HG03097 (cell line): ENCODE measurements around the gene PADI6.
"Not testable (repeated sequence)": the region's sequence is repeated elsewhere in the genome, so short reads cannot be mapped to it uniquely, and the experiment has no call there.

Experiments
- ATAC-seq: cut with Tn5 transposase; IDR thresholded peaks from one replicate; pipeline ENCODE4 v1.9.1; 2021; ENCODE audit not compliant: unreplicated experiment, low FRiP score

PADI6 gene

DNA sequence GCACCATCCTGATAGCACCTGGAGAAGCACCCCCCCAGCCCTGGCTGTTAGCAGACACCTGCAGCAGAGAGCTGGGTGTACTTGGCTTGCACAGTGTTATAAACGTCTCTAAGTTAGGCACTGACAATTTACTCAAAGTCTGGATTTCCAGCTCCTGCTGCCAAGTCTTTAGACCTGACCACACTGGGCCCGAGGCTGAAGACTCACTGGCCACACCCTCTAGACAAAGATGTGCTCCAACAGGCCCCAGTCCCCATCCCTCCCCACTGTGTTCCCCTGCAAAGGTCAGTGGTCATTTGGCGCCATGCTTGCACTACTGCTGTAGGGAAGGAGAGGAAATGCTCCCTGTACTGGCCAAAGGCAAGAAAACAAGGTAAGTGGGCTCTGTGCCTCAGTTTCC, 31.1 kb downstream of the PADI6 start:
- no peak for ATAC-seq

DNA sequence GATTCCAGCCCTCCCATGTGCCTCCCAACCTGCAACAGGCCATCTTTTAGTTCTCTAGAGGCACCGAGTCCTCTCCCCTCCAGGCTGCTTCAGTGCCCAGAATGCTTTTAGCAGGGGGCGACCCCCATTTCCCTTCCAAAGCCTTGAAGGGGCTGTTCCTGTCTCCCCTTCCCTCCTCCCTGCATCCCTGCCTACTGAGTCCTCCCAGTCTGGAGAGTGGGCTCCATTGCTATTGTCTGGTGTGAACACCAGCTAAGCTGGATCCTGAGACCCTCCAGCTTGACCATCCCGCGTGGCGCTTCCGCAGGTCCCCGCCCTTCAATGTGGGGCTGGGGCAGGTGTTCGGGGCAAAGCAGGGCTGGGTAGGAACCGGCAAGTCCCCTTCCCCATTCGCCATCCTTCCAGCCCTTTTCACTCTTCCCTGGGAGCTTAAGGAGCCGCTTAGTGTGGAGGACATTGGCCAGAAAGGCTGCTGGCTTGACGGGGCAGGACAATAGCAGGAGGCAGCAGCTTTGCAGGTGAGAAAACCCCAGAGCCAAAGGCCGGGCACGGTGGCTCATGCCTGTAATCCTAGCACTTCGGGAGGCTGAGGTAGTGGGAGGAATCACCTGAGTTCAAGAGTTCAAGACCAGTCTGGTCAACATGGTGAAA, 32.2 kb downstream of the PADI6 start:
- ATAC-seq, result no peak

DNA sequence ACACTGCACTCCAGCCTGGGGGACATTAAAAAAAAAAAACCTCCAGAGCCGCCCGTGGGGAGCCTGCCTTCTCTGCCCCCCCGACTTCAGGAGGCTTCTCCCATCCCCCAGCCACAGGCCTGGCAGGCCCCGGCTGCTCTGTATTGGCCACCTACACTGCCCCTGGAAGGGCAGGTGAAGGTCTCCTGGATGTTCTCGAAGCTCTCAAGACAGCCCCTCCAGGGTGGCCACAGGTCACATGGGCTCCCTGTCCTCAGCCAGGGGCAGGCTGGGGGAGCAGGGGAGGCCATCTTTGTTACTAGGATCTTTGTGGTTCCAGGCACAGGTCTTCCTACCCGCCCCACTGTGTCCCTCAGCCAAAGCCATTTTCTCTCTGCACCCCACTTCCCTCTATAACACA, 32.8 kb downstream of the PADI6 start:
- no peak for ATAC-seq

DNA sequence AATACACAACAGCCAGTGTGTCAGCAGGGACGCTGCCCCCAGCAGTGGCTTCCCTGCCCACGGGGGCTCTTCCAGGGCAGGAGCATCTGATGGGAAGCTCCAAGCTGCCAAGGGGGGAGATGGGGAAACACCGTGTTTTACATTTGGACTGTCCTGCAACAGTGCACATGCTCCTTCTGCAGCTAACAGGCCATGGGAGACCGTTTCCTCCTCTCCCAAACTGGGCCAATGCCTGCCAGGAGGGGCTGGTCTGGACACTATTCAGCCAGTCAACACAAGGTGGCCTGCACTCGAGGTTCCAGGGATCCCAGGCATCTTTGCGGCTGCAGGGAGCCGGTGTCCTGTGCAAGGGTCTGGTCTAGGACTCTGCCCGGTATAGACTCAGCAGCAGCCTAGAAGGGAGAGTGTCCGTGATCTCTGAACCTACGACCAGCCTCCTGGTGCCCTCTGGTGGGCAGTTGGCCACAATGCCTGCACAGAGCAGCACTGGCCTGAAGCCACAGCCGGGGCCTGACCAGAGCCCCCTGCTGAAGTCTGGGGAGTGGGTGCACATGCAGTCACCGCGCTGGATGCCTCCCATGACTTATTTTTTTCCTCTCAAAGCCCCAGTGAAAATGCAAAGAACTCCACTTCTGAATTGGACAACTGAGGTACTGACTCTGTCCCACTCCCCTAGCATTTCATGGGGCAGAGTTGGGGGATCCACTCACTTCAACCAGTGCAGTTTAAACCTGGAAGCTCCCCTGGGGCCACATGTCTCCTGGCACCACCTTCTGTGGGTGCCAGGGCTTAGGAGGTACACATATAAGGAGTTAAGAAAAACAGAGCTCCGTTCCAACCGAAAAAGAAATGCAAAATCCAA, 34.1 kb downstream of the PADI6 start:
- no peak for ATAC-seq

DNA sequence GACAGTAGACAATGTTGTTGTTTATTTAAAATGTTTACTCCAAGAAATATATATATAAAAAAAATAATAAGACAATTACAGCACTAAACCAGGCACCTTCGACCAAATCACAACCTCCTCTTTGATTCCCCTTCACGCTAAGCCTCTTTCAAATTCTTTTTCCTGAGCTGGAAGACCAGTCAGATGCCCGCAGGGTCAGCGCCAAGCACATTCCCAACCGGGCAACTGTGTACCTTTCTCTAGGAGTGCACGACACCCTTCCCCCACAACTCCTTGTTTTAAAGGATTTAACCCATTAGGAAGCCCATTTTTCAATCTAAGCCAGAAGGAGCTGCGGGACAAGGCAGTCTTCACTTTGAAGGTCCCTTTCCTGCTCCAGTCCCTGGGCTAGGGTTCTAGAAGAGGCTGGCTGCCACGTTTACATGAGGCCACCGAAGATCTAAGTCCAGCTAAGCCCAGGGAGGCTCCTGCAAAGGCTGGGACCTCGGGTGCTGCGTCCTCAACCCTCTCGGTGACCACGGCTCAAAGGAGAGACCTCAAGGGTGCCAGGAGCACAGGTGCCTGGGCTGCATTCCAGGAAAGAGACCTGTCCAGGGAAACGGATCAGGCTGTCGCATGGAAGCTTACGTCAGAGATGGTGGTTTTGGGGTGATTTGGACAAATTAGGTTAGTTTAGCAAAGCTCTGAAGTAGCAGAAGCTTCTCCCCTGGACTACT, 34.9 kb downstream of the PADI6 start:
- not testable (repeated sequence) for ATAC-seq

DNA sequence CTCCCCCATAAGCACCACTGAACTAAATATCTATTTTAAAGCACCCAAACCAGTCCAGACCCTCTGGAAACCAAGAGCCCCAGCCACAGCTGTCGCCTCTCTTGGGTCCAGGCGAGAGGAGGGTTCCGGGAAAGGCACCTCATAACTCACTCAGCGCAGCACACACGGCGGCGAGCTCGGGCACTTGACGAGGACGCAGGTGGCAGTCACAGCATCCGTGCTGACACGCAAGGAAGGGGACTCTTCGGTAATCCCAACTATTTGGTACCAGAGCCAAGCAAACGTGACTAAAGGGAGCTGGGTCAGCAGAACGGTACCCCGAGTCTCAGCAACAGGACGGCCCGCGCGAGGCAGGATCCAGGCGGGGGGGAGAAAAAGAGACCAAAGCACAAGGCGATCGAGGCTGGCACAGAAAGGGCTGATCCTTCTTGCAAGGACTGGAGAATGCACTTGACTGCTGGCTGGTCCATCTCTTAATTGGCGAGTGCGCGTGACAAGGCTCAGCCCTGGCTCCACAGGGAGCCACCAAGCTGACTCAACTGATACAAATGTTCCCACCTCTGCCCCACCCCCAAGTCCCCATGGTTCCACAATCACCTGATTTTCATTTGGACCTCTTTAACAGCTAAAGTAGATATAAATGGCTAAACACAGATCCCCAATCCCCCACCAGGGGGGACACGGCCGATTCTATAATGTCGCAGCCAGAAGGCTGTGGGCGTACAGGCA, 36.0 kb downstream of the PADI6 start:
- not testable (repeated sequence) for ATAC-seq

DNA sequence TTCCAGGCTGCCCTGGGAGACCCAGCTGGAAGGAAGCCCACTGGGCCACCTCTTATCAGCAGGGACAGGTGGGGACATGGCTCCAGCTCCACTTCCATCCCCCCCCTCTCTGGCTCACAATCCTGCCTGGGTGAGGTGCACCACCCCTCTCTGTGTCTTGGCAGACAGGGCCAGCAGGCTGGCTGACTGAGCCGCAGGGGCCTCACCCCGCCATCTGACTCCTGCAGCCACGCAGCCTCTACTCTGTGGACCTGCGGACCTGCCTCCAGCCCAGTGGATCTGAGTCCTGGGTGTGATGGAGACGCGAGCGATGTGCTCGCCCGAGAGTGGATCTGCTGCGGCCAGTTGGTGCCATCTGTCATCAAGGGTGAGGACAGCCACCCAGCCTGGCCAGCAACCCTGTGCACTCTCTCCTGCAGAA, 37.4 kb downstream of the PADI6 start:
- no peak for ATAC-seq

DNA sequence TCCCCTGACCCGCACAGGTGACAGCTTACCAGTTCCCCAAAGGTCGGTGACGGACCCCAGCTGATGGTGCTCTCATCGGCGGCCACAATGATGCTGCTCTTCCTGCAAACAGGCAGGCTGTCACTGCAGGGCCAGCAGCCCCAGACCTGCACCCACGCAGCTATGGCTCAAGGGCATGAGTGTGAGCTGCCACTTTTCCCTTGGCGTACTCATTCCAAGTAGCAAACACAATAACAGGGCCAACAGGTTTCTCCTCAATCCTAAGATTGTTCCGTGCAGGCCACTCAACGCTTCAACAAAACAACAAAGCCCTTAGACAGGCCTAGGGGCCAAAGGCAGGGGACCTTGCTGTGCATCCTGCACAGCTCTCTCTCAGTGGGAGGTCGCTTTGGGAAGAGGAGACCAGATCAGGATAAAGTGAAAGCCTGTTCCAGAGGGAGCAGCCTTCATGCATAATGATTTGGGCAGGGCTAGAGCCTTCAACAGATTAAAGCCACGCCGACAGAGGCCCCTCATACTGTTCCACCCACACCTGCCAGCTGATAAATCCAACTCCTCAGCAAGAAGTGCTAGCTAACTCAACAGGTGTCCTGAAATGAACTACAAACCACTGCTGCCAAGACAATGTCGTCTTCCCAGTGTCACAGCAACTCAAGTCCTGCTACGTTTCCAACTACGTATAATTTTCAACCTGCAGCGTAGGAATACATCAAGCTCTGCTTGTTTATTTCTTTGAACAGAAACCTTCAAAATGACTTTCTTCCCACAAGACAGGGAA, 40.3 kb downstream of the PADI6 start:
- ATAC-seq, result no peak

DNA sequence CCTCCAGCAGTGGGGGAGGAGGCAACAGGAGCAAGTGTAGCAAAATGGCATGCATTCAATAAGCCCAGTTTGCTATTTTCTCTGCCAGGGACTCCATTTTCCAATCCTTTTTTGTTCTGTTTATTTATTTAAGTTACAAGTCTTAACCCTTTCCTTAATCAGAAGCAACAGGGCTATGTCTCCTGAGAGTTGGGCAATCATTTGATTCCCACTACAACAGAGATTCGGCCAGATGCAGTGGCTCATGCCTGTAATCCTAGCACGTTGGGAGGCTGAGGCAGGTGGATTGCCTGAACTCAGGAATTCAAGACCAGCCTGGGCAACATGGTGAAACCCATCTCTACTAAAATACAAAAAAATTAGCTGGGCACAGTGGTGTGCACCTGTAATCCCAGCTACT, 42.0 kb downstream of the PADI6 start:
- no peak for ATAC-seq

DNA sequence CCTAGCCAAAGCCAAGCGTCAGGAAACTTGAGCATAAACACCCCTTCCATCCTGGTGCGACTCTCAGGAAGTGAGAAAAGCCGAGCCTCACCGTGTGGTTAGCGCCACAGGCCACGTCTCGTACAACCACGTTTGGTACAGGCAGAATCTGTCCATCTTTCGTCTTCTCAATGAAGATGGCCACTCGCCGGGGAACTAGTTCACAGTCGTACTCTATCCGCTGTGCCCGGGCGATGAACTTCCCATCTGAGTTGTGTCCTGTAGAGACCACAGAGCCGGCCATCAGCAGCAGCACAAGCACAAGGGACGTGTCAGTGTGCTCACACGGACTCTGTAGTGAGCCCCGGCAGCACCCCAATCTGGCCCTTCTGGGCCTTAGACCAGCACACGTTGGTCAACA, 44.4 kb downstream of the PADI6 start:
- ATAC-seq, result no peak

DNA sequence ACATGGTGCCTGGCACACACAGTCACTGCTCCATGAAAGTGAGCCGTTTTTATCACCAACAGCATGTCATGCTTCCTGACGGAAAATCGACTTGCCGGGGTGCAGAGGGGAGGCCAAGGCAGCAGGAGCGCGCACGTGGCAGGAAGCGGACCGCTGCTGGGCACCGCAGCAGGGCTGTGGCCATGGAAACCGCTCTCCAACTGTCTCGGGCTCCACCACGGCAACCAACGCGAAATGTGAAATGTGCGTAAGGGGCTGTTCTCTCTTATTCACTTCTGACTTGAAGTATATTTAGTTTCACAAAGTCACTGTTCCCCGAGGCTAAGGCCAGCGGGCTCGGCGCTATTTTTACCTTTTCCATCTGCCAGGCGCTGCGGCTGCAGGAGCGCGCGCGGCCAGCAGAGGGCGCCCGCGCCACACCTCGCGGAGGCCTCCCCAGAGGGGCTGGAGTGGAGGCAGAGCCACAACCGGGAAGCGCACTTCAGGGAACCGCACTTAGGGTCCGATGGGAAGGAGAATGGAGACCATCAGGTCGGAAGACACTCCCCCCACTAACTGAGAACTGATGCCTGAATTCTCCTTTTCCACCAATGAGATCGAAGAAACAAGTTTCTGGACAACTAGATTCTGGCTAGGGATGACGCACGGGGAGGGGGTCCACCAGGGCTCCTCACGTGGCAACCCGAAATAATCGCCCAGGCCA, 47.8 kb downstream of the PADI6 start:
- ATAC-seq, result no peak

DNA sequence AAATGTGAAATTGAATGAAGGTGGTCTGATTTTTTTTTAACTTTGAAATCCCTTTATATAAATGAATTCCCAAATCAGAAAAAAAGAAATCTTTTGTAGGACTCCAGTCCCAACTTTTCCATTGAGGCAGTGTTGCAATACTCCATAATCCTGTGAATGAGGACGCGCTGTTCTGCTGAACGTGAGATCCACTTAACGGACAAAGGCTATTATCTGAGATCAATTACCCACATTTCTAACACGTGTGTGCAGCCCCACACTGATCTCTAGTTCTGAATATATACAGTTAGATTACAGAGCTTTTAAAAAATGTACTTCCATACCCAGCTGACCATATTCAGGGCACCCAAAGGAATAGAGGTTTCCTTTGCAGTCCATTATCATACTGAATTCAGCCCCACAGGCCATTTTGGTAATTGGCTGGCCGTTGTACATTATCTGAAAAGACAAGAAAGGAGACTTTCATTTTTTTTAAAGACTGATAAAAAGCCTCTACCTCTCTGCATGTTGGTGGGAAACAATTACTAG, 48.5 kb downstream of the PADI6 start:
- no peak for ATAC-seq

DNA sequence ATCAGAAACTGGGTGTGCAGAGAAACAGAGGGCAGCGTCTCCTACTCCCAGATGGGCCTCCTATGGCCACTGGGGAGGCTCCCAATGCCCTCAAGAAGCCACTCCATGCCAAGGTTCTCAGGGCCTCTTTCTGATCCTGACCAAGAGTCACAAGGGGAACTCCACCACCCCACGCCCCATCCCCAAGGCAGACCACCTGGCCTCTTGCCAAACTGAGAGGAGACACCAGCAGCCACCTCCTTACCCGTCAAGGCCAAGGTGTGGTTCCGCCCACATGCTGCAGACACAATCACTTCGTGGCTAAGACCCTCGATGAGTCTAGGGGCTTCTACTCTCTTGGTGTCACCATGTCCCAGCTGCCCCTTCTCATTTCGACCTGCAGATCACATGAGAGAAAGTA, 50.5 kb downstream of the PADI6 start:
- no peak for ATAC-seq

DNA sequence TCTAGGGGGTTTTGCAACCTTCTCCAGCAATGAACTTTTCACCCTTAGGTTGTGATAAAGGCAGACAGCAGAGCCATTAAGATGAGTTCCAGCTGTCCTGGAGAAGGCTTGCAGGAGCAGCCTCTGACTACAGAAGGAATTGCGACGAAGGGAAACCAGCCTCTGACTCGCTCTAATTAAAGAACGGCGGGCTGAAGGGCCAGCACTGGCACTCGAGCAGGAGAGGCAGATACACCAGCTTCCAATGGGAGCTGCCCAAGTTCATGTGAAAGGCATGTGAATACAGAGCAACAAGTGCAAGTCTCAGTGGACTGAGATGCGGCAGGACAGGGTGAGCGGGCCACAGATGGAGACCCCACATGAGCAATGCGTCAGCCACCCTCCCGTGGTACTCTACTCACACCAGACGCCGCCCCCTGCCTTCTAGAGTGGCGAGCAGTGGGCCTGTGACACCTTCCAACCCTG, 51.8 kb downstream of the PADI6 start:
- no peak for ATAC-seq

DNA sequence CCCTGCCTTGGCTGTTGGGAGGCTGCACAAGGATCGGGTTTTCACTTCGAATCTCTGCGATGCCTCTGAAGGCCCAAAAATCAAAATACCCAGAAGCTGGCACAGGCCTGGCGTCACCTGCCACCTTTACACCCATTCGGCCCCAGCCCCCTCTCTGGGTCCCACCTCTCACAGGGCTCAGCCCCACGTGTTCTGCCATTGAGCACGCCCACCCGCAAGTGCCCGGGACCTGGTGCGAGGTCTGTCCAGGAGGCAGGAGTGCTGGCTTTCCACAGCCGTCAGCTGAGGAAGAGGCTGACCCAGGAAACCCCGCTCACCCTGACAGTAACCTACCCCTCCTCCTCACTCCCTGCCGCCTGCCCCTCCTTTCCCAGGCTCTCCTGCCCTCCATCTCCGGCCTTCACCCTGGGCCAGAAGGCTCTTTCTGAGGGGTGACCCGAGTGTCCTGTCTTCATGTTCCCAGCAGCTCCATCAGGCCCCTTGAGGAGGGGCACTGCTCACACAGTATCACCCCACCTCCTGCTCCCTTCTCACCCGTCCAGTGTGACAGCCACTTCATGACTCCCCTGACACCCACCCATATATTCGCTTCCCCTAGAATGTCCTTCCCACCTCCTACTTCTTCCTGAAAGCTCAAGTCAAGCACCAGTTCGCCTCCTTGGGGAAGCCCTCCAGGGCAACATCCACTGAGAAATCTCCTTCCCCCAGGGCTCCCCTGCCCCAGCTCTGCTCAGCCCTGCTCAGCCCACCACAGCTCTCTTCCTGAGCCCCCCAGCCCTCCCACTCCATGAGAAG, 54.0 kb downstream of the PADI6 start:
- no peak for ATAC-seq

DNA sequence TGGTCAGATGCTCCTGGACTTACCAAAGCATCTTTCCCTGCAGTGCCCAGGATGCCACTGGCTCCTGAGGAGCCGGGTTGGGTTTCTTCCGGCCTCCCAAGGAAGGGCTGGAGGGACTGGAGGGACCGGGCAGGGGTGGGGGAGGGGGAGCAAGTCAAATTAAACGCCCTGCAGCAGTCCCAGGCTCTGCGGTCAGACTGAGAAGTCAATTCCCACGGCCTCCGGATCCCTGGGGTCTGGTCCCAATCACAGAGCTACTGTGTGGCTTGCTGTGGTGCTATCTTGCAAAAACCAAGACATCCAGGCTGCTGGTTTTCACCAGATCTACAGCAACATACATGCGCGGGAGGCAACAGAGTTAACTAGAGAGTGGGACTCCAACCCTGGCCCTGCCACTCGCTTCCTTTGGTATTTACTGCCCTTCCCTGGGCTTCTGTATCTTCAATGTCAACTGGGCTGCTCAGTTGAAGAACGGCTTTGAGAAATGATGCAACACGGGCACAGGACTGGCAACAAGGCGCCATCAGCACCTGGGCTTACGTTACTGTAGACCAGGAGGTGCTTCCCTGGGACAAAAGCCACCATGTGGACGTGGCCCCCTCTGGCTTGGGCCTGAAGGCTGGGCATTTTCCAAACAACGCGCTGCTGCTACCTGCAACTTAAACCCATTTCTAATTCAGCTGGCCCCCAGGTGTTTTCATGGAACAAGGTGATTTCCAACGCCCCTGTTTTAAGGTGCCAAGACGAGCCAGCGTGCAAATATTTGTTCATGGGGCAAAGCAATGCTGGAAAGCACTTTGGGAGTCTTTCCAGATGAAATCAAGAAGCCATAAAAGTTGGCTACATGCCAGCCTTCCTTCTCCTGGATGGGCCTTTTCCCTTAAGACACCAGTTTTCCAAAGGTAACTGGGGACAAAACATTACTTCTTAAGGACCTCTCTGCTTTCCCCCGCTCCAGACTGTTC, 56.0 kb downstream of the PADI6 start:
- ATAC-seq, result no peak

DNA sequence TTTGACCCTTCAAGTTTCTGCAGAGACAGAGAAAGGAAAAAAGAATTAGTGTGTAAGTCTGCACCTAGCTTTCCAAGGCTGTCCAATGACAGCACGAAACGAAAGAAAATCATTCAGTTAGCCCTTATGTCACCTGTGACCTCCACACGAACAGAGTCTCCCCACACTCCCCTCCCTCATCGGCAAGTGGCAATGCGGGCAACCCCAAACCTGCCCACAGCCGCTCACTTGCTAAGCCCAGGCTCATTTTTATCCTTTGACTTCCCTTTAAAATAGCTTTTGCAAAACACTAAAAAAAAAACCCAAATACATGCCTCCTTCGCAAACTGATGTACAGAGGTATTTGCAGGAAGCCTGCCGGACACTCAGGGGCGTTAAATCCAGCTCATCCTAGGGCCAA, 57.2 kb downstream of the PADI6 start:
- ATAC-seq, result no peak
